Measurements from ENCODE around the gene ANKRD52.
A peak's percentile ranks its signal among the peaks of the same experiment; 100 is the strongest.

Gene ANKRD52

DNA sequence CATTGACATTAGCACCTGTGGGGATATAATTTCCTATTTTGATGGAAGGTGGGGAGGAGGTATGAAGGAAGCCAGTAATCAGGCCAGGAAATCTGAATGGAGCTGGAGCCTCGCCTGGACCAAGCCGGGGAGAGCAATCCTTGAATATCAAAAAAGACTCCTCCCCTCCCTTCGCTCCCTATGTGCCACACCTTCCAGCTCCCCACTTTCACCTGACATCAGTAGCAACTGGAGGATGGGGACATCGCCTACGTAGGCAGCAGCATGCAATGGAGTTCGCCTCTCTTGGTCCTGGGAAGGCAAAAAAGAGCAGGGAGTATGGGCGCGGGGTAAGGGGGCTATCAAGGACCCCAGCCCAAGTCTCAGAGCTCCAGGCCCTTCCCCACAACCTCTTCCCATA lies 1.1 kb downstream of the ANKRD52 start:
- Histone ChIP-seq H4K91ac (ENCODE audit: low read length) (no peak overlapping the region), H3K4ac (ENCODE audit: low read depth in 1 of 2, low read length in 2 of 2) (peak overlapping the region in 1 of 2 experiments; percentile 14), H2AK5ac (ENCODE audit: low read length, severe bottlenecking) (no peak overlapping the region), H3K23ac (ENCODE audit: low read length in 2 of 2) (no peak overlapping the region), H2BK5ac (ENCODE audit: low read depth, low read length, poor library complexity, severe bottlenecking) (peak overlapping the region; percentile 1), H3K4me1 (ENCODE audit: control insufficient read depth, insufficient read depth, low read depth, low read length) (peaks cover 17% of the 10 kb centered on the region), H3K27me3 (ENCODE audit: control insufficient read depth in 1 of 2, insufficient read depth in 1 of 2, low read length in 2 of 2) (no peaks in the 10 kb centered on the region), H3K27ac (ENCODE audit: low read length, poor library complexity, severe bottlenecking) (peak overlapping the region; percentile 78), H4K8ac (ENCODE audit: low read length) (no peak overlapping the region), H3K4me2 (ENCODE audit: low read length, poor library complexity, severe bottlenecking) (peak overlapping the region; percentile 62), H2AFZ (ENCODE audit: low read depth, low read length) (no peak overlapping the region), H2BK12ac (ENCODE audit: low read length in 2 of 2) (no peak overlapping the region), H3K14ac (ENCODE audit: low read length in 2 of 2) (peak overlapping the region in 1 of 2 experiments; percentile 23), H3K9me3 (ENCODE audit: control insufficient read depth, low read length) (no peaks in the 10 kb centered on the region), H3K18ac (ENCODE audit: low read depth in 1 of 2, low read length in 2 of 2) (peak overlapping the region in 1 of 2 experiments; percentile 49), H3K9ac (ENCODE audit: low read length) (peak overlapping the region; percentile 92), H2BK15ac (ENCODE audit: low read depth, poor library complexity, severe bottlenecking) (no peak overlapping the region), H2BK120ac (ENCODE audit: low read depth, low read length) (no peak overlapping the region), H3K4me3 (ENCODE audit: insufficient read depth in 1 of 2, low read depth in 1 of 2, low read length in 2 of 2) (peak overlapping the region; percentile 70 to 97), H3K79me1 (replicated peaks; ENCODE audit: low read length, poor library complexity, severe bottlenecking) (peaks cover 27% of the 10 kb centered on the region), H3K36me3 (ENCODE audit: control insufficient read depth in 1 of 2, insufficient read depth in 2 of 2, low read depth in 1 of 2, low read length in 2 of 2) (peaks cover 38 to 48% of the 10 kb centered on the region in 2 experiments)
- DNase-seq: no peak
- WGBS: 36% methylated on average over 3 of the region's 8 CpGs

DNA sequence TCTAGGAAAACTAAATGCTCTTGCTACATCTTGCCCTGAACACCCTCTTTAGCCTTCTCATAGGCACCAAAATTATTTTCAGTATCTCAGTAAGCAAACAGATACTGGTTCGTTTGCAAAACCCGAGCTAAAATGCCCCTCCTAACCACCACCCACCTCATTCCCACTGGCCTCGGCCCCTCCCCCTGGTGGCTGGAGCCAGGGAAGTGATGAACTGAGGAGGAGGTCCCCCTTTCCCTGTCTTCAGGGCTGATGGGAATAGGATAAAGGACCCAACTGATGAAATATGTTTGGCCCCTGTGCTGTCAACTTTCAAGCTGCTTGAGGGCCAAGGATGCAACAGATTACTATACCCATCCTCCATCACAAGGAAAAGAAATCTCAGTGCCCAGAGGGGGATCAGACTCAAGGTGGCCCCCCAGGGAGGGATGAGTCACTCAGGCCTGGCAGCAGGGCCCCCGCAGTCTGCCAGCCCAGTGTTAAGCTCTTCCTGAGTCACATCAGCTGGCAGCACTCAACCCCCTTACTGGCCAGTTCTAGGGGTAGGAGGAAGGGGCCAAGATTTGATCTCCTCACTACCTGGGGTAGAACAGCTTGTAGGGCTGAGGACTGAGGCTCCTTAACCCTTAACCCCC lies 1.7 kb downstream of the ANKRD52 start:
- H3K4me3 ChIP-seq (ENCODE audit: insufficient read depth in 1 of 2, low read depth in 1 of 2, low read length in 2 of 2): peak overlapping the region in 1 of 2 experiments; percentile 97
- H3K36me3 ChIP-seq (ENCODE audit: control insufficient read depth in 1 of 2, insufficient read depth in 2 of 2, low read depth in 1 of 2, low read length in 2 of 2): peaks cover 44 to 54% of the 10 kb centered on the region in 2 experiments
- no peak overlapping the region for H2BK120ac ChIP-seq (ENCODE audit: low read depth, low read length)
- peak; percentile 28 for DNase-seq
- H2AFZ ChIP-seq (ENCODE audit: low read depth, low read length): no peak overlapping the region
- H3K9me3 ChIP-seq (ENCODE audit: control insufficient read depth, low read length): no peaks in the 10 kb centered on the region
- H3K18ac ChIP-seq (ENCODE audit: low read depth in 1 of 2, low read length in 2 of 2): no peak overlapping the region
- no peak overlapping the region for H2BK15ac ChIP-seq (ENCODE audit: low read depth, poor library complexity, severe bottlenecking)
- no peak overlapping the region for H3K14ac ChIP-seq (ENCODE audit: low read length in 2 of 2)
- no peak overlapping the region for H4K8ac ChIP-seq (ENCODE audit: low read length)
- no peak overlapping the region for H3K4ac ChIP-seq (ENCODE audit: low read depth in 1 of 2, low read length in 2 of 2)
- H3K9ac ChIP-seq (ENCODE audit: low read length): peak overlapping the region; percentile 92
- H3K23ac ChIP-seq (ENCODE audit: low read length in 2 of 2): no peak overlapping the region
- H3K27me3 ChIP-seq (ENCODE audit: control insufficient read depth in 1 of 2, insufficient read depth in 1 of 2, low read length in 2 of 2): no peaks in the 10 kb centered on the region
- H4K91ac ChIP-seq (ENCODE audit: low read length): no peak overlapping the region
- peak overlapping the region; percentile 78 for H3K27ac ChIP-seq (ENCODE audit: low read length, poor library complexity, severe bottlenecking)
- peaks cover 32% of the 10 kb centered on the region for H3K79me1 ChIP-seq (replicated peaks; ENCODE audit: low read length, poor library complexity, severe bottlenecking)
- H2BK12ac ChIP-seq (ENCODE audit: low read length in 2 of 2): no peak overlapping the region
- WGBS: 37% methylated on average over 2 of the region's 4 CpGs
- H3K4me2 ChIP-seq (ENCODE audit: low read length, poor library complexity, severe bottlenecking): peak overlapping the region; percentile 62
- no peak overlapping the region for H2AK5ac ChIP-seq (ENCODE audit: low read length, severe bottlenecking)
- H2BK5ac ChIP-seq (ENCODE audit: low read depth, low read length, poor library complexity, severe bottlenecking): no peak overlapping the region
- H3K4me1 ChIP-seq (ENCODE audit: control insufficient read depth, insufficient read depth, low read depth, low read length): peaks cover 16% of the 10 kb centered on the region

DNA sequence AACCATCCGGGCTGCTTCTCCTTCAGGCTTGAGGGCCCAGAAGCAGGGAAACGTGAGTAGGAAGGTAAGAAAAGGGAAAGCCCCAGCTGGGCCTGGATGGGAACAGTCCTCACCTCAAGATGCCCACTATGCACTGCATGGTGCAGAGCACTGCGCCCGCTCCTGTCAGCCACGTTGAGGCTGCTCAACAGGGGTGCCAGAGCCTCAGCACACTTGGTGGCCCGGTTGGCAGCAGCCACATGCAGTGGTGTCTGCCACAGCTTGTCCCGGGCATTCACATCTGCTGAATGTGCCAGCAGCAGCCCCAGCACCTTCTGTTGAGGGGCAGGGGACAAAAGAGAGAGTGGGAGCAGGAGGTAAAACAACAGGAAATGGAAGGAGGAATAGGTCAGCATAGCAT lies 2.5 kb downstream of the ANKRD52 start:
- 92% methylated on average over 7 of the region's 7 CpGs for WGBS
- Histone ChIP-seq H3K18ac (ENCODE audit: low read depth in 1 of 2, low read length in 2 of 2) (no peak overlapping the region), H4K8ac (ENCODE audit: low read length) (no peak overlapping the region)

GRCh38 chr12:56253091-56253490 lies 5.1 kb downstream of the ANKRD52 start:
- Histone ChIP-seq H3K27me3 (ENCODE audit: control insufficient read depth in 1 of 2, insufficient read depth in 1 of 2, low read length in 2 of 2) (no peaks in the 10 kb centered on the region), H2AK5ac (ENCODE audit: low read length, severe bottlenecking) (no peak overlapping the region)

More for the DNA sequence above, 2.5 kb downstream of the ANKRD52 start:
- Histone ChIP-seq H4K91ac (ENCODE audit: low read length) (no peak overlapping the region), H3K4ac (ENCODE audit: low read depth in 1 of 2, low read length in 2 of 2) (peak overlapping the region in 1 of 2 experiments; percentile 70), H2BK12ac (ENCODE audit: low read length in 2 of 2) (no peak overlapping the region), H3K9me3 (ENCODE audit: control insufficient read depth, low read length) (no peaks in the 10 kb centered on the region), H3K14ac (ENCODE audit: low read length in 2 of 2) (no peak overlapping the region), H3K4me1 (ENCODE audit: control insufficient read depth, insufficient read depth, low read depth, low read length) (peaks cover 16% of the 10 kb centered on the region), H3K36me3 (ENCODE audit: control insufficient read depth in 1 of 2, insufficient read depth in 2 of 2, low read depth in 1 of 2, low read length in 2 of 2) (peaks cover 47 to 58% of the 10 kb centered on the region in 2 experiments), H2BK5ac (ENCODE audit: low read depth, low read length, poor library complexity, severe bottlenecking) (no peak overlapping the region), H2AK5ac (ENCODE audit: low read length, severe bottlenecking) (peak overlapping the region; percentile 5), H3K23ac (ENCODE audit: low read length in 2 of 2) (no peak overlapping the region), H2BK120ac (ENCODE audit: low read depth, low read length) (no peak overlapping the region), H3K4me2 (ENCODE audit: low read length, poor library complexity, severe bottlenecking) (no peak overlapping the region), H2AFZ (ENCODE audit: low read depth, low read length) (no peak overlapping the region), H3K27ac (ENCODE audit: low read length, poor library complexity, severe bottlenecking) (no peak overlapping the region), H3K79me1 (replicated peaks; ENCODE audit: low read length, poor library complexity, severe bottlenecking) (peaks cover 32% of the 10 kb centered on the region), H2BK15ac (ENCODE audit: low read depth, poor library complexity, severe bottlenecking) (no peak overlapping the region), H3K27me3 (ENCODE audit: control insufficient read depth in 1 of 2, insufficient read depth in 1 of 2, low read length in 2 of 2) (no peaks in the 10 kb centered on the region), H3K4me3 (ENCODE audit: insufficient read depth in 1 of 2, low read depth in 1 of 2, low read length in 2 of 2) (peak overlapping the region in 1 of 2 experiments; percentile 97), H3K9ac (ENCODE audit: low read length) (peak overlapping the region; percentile 92)
- DNase-seq: no peak

More at GRCh38 chr12:56253091-56253490, 5.1 kb downstream of the ANKRD52 start:
- Histone ChIP-seq H2AFZ (ENCODE audit: low read depth, low read length) (no peak overlapping the region), H2BK12ac (ENCODE audit: low read length in 2 of 2) (no peak overlapping the region), H3K79me1 (replicated peaks; ENCODE audit: low read length, poor library complexity, severe bottlenecking) (peaks cover 44% of the 10 kb centered on the region), H3K27ac (ENCODE audit: low read length, poor library complexity, severe bottlenecking) (no peak overlapping the region), H3K4me2 (ENCODE audit: low read length, poor library complexity, severe bottlenecking) (no peak overlapping the region), H2BK5ac (ENCODE audit: low read depth, low read length, poor library complexity, severe bottlenecking) (no peak overlapping the region), H3K14ac (ENCODE audit: low read length in 2 of 2) (no peak overlapping the region), H3K36me3 (ENCODE audit: control insufficient read depth in 1 of 2, insufficient read depth in 2 of 2, low read depth in 1 of 2, low read length in 2 of 2) (peaks cover 68 to 82% of the 10 kb centered on the region in 2 experiments), H3K9ac (ENCODE audit: low read length) (no peak overlapping the region), H3K4me3 (ENCODE audit: insufficient read depth in 1 of 2, low read depth in 1 of 2, low read length in 2 of 2) (no peak overlapping the region), H3K4me1 (ENCODE audit: control insufficient read depth, insufficient read depth, low read depth, low read length) (peaks cover 14% of the 10 kb centered on the region), H3K9me3 (ENCODE audit: control insufficient read depth, low read length) (no peaks in the 10 kb centered on the region), H3K18ac (ENCODE audit: low read depth in 1 of 2, low read length in 2 of 2) (no peak overlapping the region), H3K4ac (ENCODE audit: low read depth in 1 of 2, low read length in 2 of 2) (no peak overlapping the region), H3K23ac (ENCODE audit: low read length in 2 of 2) (no peak overlapping the region), H4K91ac (ENCODE audit: low read length) (no peak overlapping the region), H2BK120ac (ENCODE audit: low read depth, low read length) (no peak overlapping the region), H2BK15ac (ENCODE audit: low read depth, poor library complexity, severe bottlenecking) (no peak overlapping the region), H4K8ac (ENCODE audit: low read length) (no peak overlapping the region)
- 98% methylated on average over 11 of the region's 11 CpGs for WGBS
- DNase-seq: no peak
